ENCODE measurements around the gene KCNJ1.

The KCNJ1 gene

GRCh38 chr11:128898580-128899344 is 31.7 kb upstream of the KCNJ1 start:
- no peak overlapping the region for H3K4me3 ChIP-seq (ENCODE audit: low read depth, low read length)
- no peak for DNase-seq (ENCODE audit: low read depth)
- TF ChIP-seq POLR2A (IDR thresholded peaks at IDR 0.05; ENCODE audit: extremely low read depth, insufficient read length) = no peak
- no peak for TF ChIP-seq MAX (IDR thresholded peaks at IDR 0.05; ENCODE audit: low read depth, low read length)
- TF ChIP-seq CTCF (IDR thresholded peaks at IDR 0.05; ENCODE audit: low read depth, low read length) = no peak
- TF ChIP-seq MYC (IDR thresholded peaks at IDR 0.05; ENCODE audit: low read depth, low read length) = no peak

- no peak for DNase-seq (ENCODE audit: low read depth)
- TF ChIP-seq MAX (IDR thresholded peaks at IDR 0.05; ENCODE audit: low read depth, low read length) (no peak), POLR2A (IDR thresholded peaks at IDR 0.05; ENCODE audit: extremely low read depth, insufficient read length) (no peak), CTCF (IDR thresholded peaks at IDR 0.05; ENCODE audit: low read depth, low read length) (no peak), MYC (IDR thresholded peaks at IDR 0.05; ENCODE audit: low read depth, low read length) (no peak)
Measured at GRCh38 chr11:128897826-128898225, 30.7 kb upstream of the KCNJ1 start.

GRCh38 chr11:128896356-128896755 is 29.3 kb upstream of the KCNJ1 start:
- TF ChIP-seq POLR2A (IDR thresholded peaks at IDR 0.05; ENCODE audit: extremely low read depth, insufficient read length) = no peak
- no peak for TF ChIP-seq CTCF (IDR thresholded peaks at IDR 0.05; ENCODE audit: low read depth, low read length)
- no peak for TF ChIP-seq MAX (IDR thresholded peaks at IDR 0.05; ENCODE audit: low read depth, low read length)
- TF ChIP-seq MYC (IDR thresholded peaks at IDR 0.05; ENCODE audit: low read depth, low read length) = no peak
- H3K4me3 ChIP-seq (ENCODE audit: low read depth, low read length) = no peak overlapping the region
- no peak for DNase-seq (ENCODE audit: low read depth)

More at GRCh38 chr11:128897826-128898225, 30.7 kb upstream of the KCNJ1 start:
- no peak overlapping the region for H3K4me3 ChIP-seq (ENCODE audit: low read depth, low read length)

GRCh38 chr11:128895526-128895925 is 28.4 kb upstream of the KCNJ1 start:
- TF ChIP-seq MAX (IDR thresholded peaks at IDR 0.05; ENCODE audit: low read depth, low read length) (no peak), POLR2A (IDR thresholded peaks at IDR 0.05; ENCODE audit: extremely low read depth, insufficient read length) (no peak), MYC (IDR thresholded peaks at IDR 0.05; ENCODE audit: low read depth, low read length) (no peak), CTCF (IDR thresholded peaks at IDR 0.05; ENCODE audit: low read depth, low read length) (no peak)
- no peak overlapping the region for H3K4me3 ChIP-seq (ENCODE audit: low read depth, low read length)
- DNase-seq (ENCODE audit: low read depth) = no peak

GRCh38 chr11:128894685-128895084 is 27.6 kb upstream of the KCNJ1 start:
- DNase-seq (ENCODE audit: low read depth) = no peak
- no peak overlapping the region for H3K4me3 ChIP-seq (ENCODE audit: low read depth, low read length)
- TF ChIP-seq POLR2A (IDR thresholded peaks at IDR 0.05; ENCODE audit: extremely low read depth, insufficient read length) (no peak), MAX (IDR thresholded peaks at IDR 0.05; ENCODE audit: low read depth, low read length) (no peak), MYC (IDR thresholded peaks at IDR 0.05; ENCODE audit: low read depth, low read length) (no peak), CTCF (IDR thresholded peaks at IDR 0.05; ENCODE audit: low read depth, low read length) (no peak)
